ENCODE results near the gene RSPH4A.
"Not testable (repeated sequence)": the region's sequence is repeated elsewhere in the genome, so short reads cannot be mapped to it uniquely, and the experiment has no call there.

DNA sequence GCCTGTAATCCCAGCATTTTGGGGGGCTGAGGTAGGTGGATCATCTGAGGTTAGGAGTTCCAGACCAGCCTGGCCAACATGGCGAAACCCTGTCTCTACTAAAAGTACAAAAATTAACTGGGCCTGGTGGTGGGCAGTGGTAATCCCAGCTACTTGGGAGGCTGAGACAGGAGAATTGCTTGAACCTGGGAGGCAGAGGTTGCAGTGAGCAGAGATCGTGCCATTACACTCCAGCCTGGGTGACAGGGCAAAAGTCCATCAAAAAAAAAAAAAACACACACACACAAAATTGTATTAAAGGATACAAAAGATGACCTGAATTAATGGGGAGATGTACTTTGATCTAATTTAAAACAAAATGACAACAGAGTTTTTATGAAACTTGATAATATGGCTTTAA, 47.9 kb downstream of the RSPH4A start:
- not testable (repeated sequence) for TF ChIP-seq CTCF (IDR thresholded peaks at IDR 0.05; ENCODE audit: low read length); EZH2 (IDR thresholded peaks at IDR 0.05; ENCODE audit: borderline replicate concordance, low read length)

Data from OCI-LY1 (cell line).